Parathyroid adenoma (tissue), 2 donors: Measurements from ENCODE around the gene ATOH8.
A peak's percentile ranks its signal among the peaks of the same experiment; 100 is the strongest.
"Not testable (repeated sequence)": the region's sequence is repeated elsewhere in the genome, so short reads cannot be mapped to it uniquely, and the experiment has no call there.

Experiments
- H2AFZ ChIP-seq: fragments of 300-600 bp; sonication (generic); one replicate; pipeline ENCODE4 v1.7.0; 2017; ENCODE audit warnings: antibody characterized with exemption, mild to moderate bottlenecking
- H3K27ac ChIP-seq: fragments of 300-600 bp; sonication (generic); one replicate; pipeline ENCODE4 v1.7.0; 2017
- H3K27me3 ChIP-seq: fragments of 300-600 bp; sonication (generic); one replicate; pipeline ENCODE4 v1.7.0; 2017; ENCODE audit warnings: low read length; ENCODE audit not compliant: control insufficient read depth, insufficient read depth
- H3K36me3 ChIP-seq: fragments of 300-600 bp; sonication (generic); one replicate; pipeline ENCODE4 v1.7.0; 2017; ENCODE audit warnings: low read length; ENCODE audit not compliant: control insufficient read depth, insufficient read depth
- H3K4me1 ChIP-seq: fragments of 300-600 bp; sonication (generic); one replicate; pipeline ENCODE4 v1.7.0; 2017; ENCODE audit warnings: control low read depth
- H3K4me2 ChIP-seq: fragments of 300-600 bp; sonication (generic); one replicate; pipeline ENCODE4 v1.7.0; 2017; ENCODE audit warnings: low read length
- H3K4me3 ChIP-seq: fragments of 300-600 bp; sonication (generic); one replicate; pipeline ENCODE4 v1.7.0; 2017; ENCODE audit warnings: low read depth, low read length
- H3K79me2 ChIP-seq: fragments of 300-600 bp; sonication (generic); one replicate; pipeline ENCODE4 v1.7.0; 2017; ENCODE audit warnings: control low read depth
- H3K9ac ChIP-seq: fragments of 300-600 bp; sonication (generic); one replicate; pipeline ENCODE4 v1.7.0; 2017; ENCODE audit warnings: mild to moderate bottlenecking
- H3K9me3 ChIP-seq: fragments of 300-600 bp; sonication (generic); one replicate; pipeline ENCODE4 v1.7.0; 2017; ENCODE audit warnings: low read length; ENCODE audit not compliant: control insufficient read depth
- CTCF ChIP-seq: fragments of 300-600 bp; sonication (generic); IDR thresholded peaks from one replicate; pipeline ENCODE4 v1.7.0; 2017; ENCODE audit warnings: antibody characterized with exemption, mild to moderate bottlenecking
- donor health status: primary hyperparathyroidism.

The ATOH8 gene

GRCh38 chr2:85713836-85714235 lies 40.0 kb upstream of the ATOH8 start:
- H3K36me3 ChIP-seq, result no peaks in the 10 kb centered on the region
- H2AFZ ChIP-seq, result no peak overlapping the region
- no peak for TF ChIP-seq CTCF
- H3K79me2 ChIP-seq, result no peaks in the 10 kb centered on the region
- H3K9me3 ChIP-seq, result no peaks in the 10 kb centered on the region
- H3K4me2 ChIP-seq, result no peak overlapping the region
- H3K27me3 ChIP-seq, result no peaks in the 10 kb centered on the region
- H3K4me1 ChIP-seq, result no peaks in the 10 kb centered on the region
- H3K4me3 ChIP-seq, result no peak overlapping the region
- peak overlapping the region; percentile 75 for H3K27ac ChIP-seq
- H3K9ac ChIP-seq, result no peak overlapping the region

DNA sequence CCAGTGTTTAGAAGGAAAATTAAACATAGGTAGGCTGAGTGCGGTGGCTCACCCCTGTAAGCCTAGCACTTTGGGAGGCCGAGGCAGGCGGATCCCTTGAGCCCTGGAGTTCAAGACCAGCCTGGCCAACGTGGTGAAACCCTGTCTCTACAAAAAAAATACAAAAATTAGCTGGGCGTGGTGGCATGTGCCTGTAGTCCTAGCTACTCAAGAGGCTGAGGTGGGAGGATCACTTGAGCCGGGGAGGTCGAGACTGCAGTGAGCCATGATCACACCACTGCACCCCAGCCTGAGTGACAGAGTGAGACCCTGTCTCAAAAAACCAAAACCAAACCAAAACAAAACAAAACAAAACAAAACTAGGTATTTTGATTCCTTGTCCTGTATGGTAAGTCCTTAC lies 39.4 kb upstream of the ATOH8 start:
- not testable (repeated sequence) for H2AFZ ChIP-seq, H3K4me2 ChIP-seq, H3K27me3 ChIP-seq, H3K4me1 ChIP-seq, H3K9me3 ChIP-seq, H3K79me2 ChIP-seq, H3K9ac ChIP-seq, H3K36me3 ChIP-seq, H3K27ac ChIP-seq, H3K4me3 ChIP-seq

- no peaks in the 10 kb centered on the region for H3K27me3 ChIP-seq
- no peak for TF ChIP-seq CTCF
- no peak overlapping the region for H3K4me3 ChIP-seq
- no peak overlapping the region for H3K4me2 ChIP-seq
- H3K79me2 ChIP-seq, result no peaks in the 10 kb centered on the region
- no peak overlapping the region for H2AFZ ChIP-seq
- H3K9ac ChIP-seq, result no peak overlapping the region
- no peaks in the 10 kb centered on the region for H3K4me1 ChIP-seq
- no peaks in the 10 kb centered on the region for H3K36me3 ChIP-seq
- H3K27ac ChIP-seq, result no peak overlapping the region
- no peaks in the 10 kb centered on the region for H3K9me3 ChIP-seq
Measured at GRCh38 chr2:85714841-85715240, 39.0 kb upstream of the ATOH8 start.

DNA sequence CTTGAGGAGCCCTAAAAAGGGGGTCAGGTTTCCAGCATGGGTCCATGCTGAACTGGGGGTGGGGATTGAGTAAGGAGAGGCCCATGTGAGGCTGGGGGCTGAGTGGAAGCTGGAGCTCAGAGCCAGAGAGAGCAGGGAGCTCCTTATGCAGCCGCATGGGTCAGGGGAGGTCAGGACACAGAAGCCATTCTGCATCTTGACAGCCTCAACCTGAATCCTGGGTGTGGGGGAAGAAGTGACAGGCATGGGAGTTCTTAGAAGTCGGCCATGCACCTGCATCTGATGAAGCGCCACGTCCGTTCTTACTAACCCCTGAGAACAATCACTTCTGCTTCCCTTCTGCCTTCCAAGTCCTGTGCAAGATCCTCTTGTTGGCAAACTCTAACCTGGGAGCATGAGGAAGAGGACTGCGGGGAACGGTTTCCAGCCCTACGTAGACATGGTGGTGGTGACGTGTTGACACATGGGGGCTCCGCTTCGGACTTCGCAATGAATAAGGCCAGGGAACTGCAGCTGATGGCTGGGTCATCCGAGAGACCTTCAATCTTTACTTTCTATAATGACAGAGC lies 37.4 kb upstream of the ATOH8 start:
- Histone ChIP-seq H3K36me3 (no peaks in the 10 kb centered on the region), H3K9me3 (no peaks in the 10 kb centered on the region), H3K9ac (no peak overlapping the region), H2AFZ (no peak overlapping the region), H3K27me3 (no peaks in the 10 kb centered on the region), H3K4me1 (no peaks in the 10 kb centered on the region), H3K27ac (no peak overlapping the region), H3K79me2 (no peaks in the 10 kb centered on the region), H3K4me3 (no peak overlapping the region), H3K4me2 (no peak overlapping the region)
- TF ChIP-seq CTCF, result no peak

DNA sequence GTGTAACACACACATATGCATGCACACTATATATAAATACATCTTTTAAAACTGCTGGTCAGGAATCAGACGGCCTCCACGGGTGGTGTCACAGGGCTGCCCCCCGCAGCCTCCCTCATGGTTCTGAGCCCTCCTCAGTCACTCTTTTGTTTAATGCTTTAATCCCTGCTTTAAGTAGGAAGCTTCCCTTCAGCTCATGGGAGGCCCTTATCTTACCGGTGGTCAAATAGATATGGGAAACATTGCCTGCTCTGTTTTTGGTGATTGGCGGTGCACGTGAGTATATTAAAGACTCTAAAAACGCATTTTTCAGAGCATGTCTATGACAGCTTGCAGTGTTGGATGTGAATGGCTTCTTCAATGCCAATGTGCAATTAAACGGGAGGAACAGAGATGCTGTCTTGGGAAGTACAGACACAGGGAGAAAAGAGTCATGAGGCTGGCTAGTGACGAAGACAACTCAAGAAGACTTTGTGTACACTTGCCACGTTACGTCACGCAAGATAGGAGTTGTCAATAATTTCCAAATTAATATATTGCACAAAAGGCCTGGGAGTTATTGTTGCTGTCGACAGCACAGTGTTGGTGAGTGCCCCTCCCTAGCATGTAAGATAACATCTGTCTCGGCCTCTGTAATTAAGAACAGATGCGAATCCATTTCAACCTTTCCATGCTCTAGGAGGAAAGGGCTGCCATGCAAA lies 36.3 kb upstream of the ATOH8 start:
- Histone ChIP-seq H3K36me3 (no peaks in the 10 kb centered on the region), H3K9ac (no peak overlapping the region), H3K27me3 (no peaks in the 10 kb centered on the region), H3K4me3 (no peak overlapping the region), H3K4me1 (no peaks in the 10 kb centered on the region), H3K79me2 (no peaks in the 10 kb centered on the region), H3K4me2 (no peak overlapping the region), H3K9me3 (no peaks in the 10 kb centered on the region), H2AFZ (no peak overlapping the region), H3K27ac (no peak overlapping the region)
- no peak for TF ChIP-seq CTCF
